Stimulated activated naive CD4-positive, alpha-beta T cell (primary cell): ENCODE data around the gene GADD45B.

Source experiments
- DNase-seq, 6 experiments: peaks; one replicate each; lab custom pipeline; 2025; lab: John Stamatoyannopoulos, UW

Gene GADD45B, protein sequence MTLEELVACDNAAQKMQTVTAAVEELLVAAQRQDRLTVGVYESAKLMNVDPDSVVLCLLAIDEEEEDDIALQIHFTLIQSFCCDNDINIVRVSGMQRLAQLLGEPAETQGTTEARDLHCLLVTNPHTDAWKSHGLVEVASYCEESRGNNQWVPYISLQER

DNA sequence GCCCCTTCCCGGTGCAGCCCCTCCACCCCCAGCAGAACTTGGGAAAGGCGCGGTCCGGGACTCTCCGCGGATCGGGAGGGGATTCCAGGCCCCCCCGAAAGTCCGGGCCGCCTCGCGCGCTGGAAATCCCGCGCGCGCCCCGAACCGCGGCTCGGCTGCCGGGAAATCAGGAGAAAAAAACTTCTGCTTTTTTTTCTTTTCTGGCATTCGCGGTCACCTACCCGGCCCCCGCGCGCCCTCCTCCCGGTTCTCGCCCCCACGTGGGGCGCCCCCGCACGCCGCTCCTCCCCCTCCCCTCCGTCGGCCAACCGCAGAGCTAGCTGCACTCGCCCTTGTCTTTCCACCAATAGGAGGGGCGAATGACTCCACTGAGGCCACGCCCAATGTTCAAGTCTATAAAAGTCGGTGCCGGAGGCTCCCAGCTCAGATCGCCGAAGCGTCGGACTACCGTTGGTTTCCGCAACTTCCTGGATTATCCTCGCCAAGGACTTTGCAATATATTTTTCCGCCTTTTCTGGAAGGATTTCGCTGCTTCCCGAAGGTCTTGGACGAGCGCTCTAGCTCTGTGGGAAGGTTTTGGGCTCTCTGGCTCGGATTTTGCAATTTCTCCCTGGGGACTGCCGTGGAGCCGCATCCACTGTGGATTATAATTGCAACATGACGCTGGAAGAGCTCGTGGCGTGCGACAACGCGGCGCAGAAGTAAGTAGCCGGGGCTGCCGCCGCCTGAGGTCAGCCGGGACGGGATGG is at the start of gene GADD45B:
GADD45B (plus strand) TSS at position 426 of the 749 bp plus-strand sequence; CDS start at position 658, 232 bp downstream.
- DNase-seq: peak; percentile 94 to 98 (median 96)

DNA sequence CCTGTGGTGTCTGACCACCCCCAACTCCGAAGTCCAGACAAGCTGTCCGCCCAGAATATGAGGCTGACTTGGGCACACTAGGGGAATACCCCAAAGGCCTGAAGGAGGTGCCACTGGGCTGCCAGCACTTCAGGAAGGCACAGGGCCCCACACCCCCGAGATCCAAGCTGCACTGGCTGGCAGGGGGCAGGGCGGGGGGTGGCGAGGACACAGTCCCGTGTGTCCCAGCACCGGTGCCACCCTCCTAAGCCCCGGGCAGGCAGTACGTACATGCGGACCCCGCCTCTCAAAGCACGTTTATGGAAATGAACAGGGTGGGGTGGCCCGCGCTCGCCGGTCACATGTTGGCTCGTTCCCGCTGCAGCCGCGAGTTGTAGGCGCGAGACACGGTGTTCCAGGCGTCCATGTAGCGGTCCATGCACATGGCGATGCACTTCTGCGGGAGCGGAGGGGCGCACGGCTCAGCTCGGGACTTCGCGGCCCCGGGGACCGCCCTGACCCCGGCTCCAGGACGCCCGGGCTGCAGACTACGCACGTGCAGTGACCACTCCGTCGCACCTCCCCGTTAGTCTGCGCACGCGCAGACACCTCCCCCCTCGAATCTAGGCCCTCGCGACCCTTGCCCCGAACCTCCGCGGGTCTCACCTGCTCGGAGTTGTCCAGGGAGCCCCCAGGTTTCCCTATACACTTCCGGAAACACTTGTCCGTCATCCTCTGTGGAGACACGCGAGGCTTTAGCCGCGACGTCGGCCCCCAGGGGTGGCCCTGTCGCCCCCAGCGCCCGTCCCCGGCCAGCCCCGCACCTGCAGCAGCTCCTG is 49.1 kb upstream of the GADD45B start:
- peak in 3 of 6 experiments; percentile 14 to 46 (median 37) for DNase-seq

DNA sequence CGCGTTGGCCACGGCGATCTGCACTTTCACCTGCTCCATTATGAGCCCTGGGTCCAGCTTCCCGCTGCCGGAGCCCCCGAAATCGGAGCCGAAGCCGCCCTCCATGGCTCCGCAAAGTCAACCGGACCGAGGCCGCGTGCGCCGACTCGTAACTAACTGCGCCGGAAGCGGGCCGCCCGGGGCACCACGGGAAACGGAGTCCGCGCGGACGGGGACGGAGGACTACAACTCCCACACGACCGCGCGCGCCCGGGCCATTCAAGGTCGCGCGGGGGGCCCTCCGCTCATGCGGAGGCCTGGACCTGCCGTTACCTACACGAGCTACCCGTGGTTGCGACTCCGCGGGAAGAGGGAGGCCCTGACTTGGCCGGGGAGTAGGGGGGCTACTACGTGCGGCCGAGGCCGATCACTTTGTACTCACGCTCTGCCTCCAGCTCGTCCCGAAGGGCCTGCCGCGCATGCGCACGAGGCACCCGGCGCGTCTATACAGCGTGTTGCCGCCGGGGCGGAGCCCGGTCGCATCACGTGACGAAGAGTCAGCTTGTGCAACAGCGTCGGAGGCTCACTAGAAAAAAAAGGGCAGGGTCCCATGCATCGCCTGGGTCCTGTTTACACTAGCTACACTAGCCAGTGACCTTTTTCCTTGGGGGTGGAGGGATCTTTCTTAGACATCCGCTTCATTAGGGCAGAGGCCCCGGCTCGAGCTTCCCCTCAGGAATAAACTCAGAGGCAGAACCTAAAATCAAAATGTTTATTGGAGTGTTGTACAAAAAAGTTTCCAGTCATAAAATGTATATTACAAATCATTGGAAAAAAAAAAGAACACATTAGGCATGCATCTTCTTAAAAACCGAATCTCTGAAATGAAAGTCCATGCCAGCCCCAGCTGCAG is 48.3 kb upstream of the GADD45B start, which contains the start of gene TIMM13:
TIMM13 (minus strand) TSS at position 158 of the 892 bp plus-strand sequence; CDS start at position 105, 53 bp downstream.
- DNase-seq: peak; percentile 93 to 100 (median 98)

DNA sequence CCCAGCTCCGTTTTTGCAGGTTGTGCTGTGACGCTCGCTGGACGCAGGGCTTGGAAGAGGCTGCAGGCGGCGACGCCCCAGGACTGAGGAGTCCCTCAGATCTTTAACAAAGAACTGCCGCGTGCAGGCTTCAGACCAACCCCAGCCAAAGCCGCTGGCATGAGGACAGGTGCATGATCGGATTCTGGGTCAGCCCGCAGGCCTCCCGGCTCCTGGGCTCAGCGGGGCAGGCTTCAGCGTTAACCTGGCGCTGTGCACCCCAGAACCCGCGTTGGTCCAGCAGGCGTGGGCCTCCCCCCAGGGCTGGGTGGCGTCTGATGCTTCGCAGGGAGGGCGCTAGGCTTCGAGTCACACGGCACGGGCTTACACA is 47.6 kb upstream of the GADD45B start:
- DNase-seq: no peak

DNA sequence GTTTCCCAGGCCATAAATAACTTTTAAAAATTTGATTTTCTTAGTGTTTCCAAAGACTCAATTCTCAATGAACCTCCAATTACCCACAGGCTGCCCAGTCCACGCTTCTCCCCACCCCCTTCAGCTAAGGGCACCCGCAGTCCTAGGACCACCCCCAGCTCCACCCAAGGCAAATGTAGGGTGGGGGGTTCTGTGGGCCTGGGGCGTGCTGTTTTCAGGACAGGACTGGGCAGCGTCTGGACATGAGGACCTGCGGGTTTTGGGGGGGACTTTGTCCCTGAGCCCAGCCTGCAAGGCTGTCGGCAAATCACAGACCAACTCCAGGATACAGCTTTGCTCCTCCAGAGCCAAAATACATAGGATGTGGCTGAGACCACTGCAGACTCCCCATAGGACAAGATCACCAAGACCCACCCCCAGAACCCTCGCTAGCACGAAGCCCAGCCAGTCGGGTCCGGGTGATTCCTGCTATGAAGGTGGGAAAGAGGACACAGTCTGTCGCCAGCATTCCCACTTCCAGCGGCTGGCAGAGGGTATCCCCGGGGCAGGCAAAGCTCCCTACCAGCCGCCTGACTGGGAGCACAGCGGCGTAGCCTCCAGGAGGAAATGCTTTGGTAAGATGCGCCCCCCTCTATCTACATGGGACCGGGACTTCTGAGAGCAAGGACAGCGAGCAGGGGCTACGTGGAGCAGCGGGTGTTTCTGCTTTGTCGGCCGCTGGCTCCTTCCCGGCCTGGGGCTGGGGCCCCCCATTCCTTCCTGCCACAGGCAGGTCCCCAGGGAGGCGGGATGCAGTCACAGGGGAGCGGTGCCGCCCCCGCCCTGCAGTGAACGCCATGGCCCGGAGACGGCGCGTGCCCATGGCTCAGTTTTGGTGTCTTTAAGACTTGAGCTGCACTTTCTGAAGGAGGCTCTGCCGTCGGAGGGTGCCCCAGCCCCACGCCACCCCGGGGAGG is 46.9 kb upstream of the GADD45B start:
- DNase-seq: no peak

DNA sequence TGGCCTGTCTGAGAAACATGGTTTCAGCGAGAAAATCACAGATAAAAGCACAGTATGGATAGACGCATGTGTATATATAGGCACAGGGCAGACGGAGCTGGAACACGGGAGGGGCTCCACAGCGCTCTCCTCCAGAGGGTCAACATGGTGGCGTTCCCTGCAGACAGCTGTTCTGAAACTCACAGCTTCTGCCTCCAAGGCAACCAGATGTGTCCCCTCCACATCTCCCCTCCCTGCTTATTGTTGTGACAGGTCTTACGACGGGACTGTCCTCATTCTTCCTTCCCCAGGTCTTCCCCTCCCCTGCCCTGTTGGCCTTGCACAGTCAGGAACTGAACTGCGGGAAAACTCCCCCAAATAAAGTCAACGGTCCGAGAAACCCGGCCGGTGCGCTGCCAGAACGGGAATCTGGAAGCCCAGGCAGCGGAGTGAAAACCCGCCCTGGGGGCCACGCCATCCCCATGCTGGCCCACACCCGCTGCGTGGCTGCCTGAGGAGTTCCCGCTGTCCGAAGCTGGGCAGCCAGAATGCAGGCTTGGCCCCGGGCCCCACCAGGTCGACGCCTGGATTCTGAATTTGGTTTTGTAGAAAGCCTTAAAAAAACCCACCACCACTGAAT is 45.9 kb upstream of the GADD45B start:
- no peak for DNase-seq

DNA sequence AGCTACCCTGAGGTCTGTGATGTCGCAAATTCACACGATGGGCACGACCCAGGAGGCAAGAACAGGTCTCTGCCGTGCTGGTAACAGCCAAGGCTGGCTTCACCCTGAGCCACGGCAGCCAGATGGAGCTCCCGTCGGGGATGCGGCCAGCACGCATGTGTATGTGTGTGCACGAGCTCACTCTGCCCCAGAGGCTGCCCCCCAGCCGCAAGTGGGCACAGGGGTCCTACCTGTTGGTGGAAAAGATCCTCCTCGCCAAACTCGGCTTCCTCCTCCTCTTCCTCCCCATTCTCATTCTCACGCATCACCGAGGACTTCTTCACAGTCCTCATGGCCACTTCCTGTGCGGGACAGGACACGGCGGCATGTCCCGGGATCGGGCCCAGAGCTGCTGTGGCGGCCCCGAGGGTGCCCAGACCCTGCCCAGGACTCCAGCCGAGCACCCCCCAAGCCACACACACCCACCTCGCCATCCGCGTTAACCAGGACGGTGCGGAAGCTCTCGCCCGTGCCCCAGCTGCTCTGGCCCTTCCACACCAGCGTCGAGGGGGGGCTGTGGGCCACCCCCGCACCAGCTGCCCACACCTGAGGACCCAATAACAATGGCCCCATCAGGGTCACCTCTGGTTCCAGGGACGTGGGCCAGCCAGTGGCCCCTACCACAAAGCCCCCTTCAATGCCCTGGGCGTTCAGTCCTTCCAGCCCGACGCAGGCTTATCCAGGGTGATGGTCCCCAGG is 44.4 kb upstream of the GADD45B start:
- DNase-seq: no peak

DNA sequence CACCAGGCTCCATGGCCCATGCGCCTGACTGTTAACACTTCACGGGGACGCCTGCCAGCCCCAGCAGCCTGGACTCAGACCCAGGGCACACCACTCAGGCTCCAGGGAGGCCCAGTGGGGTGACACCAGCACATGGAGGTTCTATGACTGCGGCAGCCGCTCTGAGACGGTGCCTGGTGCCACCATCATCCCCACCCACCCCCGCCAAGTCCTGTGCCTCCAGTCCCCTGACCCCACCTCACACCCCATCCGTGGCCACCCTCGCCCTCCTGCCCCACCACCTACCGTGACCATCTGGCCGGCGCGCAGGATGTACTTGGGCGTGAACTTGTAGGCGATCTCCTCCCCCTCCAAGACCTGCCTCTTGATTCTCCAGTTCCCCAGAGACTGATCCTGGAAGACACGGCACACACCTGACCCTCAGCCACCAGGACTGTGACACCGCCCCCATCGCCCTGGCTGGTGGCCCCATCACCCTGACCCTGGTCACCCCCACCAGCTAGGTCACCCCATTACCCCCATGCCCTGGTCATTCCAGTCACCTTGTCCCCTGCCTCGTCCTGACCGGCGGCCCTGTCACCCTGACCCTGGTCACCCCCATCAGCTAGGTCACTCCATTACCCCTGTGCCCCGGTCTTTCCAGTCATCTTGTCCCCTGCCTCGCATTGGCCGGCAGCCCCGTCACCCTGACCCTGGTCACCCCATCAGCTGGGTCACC is 43.6 kb upstream of the GADD45B start:
- DNase-seq: no peak

DNA sequence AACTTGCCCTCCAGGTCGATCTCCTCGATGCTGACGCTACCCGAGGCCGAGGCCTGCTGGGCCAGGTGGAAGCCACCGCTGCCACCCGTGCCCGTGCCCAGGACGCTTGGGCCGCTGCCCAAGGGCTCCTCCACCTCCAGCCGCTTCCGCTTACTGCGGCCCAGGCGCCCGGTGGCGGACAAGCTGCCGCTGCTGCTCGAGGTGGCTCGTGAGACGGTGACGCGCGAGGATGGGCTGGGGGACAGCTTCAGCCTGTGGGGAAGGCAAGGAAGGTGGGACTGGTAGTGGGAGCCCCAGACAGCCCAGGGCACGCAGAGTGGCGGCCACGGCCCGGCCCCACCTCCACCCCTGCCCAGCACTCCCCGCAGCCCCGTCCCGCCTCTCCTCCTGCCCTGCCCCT is 42.1 kb upstream of the GADD45B start:
- DNase-seq: no peak

DNA sequence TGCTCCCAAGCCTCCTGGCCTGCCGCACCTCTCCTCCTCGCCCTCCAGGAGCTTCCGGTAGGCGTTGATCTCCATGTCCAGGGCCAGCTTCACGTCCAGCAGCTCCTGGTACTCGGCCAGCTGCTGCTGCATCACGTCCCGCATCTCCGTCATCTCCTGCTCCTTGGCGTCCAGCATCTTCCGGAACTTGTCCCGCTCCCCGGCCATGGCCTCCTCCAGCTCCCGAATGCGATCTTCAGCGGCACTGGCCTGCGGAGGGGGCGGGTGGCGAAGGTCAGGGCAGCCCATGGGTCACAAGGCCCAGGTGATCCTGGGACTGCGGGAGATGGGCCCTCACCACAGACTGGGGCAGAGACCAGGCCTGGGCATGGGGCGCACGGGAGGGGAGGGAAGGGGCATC is 41.7 kb upstream of the GADD45B start:
- DNase-seq: no peak

DNA sequence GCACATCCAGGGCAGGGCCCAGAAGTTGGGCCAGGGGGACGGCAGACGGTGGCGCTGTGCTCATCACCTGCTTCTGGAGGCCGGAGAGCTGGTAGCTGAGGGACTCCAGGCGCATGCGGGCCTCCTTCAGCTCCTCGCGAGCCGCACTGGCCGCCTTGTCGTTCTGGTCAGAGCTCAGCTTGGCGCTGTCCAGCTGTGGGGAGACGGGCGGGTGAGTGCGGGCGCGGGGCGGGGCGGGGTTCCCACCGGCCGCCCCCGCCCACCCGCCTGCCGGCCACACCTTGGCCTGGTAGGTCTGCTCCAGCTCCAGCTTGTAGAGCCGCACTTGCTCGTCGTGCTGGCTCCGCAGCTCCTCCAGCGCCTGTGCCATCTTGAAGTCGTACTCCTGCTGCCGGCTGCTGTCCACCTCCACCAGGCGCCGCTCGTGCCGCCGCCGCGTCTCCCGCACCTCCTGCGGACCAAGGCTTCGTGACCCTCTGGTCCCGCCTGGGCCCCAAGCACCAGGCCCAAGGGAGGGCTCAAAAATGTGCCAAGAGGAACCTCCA is 41.1 kb upstream of the GADD45B start:
- DNase-seq: no peak

DNA sequence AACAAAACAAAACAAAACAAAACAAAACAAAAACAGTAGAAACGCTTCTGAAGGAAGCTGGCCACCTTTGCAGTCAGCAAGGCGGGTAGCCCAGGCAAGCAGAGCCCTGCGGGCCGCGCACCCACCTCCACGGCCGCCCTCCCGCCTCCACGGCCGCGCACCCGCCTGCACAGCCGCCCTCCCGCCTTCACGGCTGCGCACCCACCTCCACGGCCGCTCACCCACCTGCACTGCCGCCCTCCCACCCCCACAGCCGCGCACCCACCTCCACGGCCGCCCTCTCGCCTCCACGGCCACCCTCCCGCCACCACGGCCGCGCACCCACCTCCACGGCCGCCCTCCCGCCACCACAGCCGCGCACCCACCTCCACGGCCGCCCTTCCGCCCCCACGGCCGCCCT is 39.5 kb upstream of the GADD45B start:
- DNase-seq: no peak

DNA sequence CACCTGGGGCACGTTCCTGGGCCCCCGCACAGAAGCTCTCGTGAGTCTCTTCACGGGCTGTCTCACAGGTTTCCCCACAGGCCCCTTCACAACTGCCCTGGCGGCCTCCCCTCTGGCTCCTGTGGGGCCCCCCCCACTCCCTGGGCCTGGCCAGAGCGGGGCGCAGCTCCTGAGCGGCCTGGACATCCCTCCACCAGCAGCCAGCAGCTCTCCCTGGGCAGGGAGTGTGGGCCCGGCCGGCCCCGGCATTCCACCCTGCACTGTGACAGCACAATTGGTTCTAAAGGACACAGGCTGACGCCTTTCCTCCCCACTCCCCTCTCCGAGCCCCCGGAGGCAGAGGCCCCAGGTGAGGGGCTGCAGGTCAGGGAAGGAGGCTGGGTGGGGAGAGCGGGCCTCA is 39.0 kb upstream of the GADD45B start:
- DNase-seq: no peak

DNA sequence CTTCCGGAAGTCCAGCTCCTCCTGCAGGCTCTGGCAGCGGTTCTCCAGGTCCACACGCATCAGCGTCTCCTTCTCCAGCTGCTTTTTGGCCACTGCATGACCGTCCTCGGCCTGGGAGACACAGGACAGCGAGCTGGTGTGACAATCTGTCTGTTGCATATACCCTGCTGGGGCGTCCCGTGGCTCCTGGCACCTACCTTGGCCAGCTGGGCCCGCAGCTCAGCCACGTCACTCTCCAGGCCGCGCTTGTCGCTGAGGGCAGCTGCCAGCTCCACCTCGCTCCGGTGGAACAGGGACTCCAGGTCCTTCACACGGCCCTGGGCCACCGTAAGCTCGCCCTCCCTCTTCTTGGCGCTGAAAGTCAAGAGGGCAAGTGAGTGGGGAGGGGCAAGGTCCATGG is 37.7 kb upstream of the GADD45B start:
- DNase-seq: no peak

DNA sequence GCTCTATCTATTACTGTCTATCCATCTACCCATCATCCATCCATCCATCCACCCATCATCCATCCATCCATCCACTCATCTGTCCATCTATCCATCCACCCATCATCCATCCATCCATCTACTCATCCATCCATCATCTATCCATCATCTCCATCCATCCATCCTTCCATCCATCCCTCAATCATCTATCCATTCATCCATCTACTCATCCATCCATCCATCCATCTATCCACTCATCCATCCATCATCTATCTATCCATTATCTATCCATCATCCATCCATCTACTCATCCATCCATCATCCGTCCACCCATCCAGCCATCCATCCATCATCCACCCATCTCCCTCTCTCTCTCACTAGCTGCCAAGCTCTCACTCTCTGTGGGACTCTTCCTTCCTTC is 35.4 kb upstream of the GADD45B start:
- DNase-seq: no peak

DNA sequence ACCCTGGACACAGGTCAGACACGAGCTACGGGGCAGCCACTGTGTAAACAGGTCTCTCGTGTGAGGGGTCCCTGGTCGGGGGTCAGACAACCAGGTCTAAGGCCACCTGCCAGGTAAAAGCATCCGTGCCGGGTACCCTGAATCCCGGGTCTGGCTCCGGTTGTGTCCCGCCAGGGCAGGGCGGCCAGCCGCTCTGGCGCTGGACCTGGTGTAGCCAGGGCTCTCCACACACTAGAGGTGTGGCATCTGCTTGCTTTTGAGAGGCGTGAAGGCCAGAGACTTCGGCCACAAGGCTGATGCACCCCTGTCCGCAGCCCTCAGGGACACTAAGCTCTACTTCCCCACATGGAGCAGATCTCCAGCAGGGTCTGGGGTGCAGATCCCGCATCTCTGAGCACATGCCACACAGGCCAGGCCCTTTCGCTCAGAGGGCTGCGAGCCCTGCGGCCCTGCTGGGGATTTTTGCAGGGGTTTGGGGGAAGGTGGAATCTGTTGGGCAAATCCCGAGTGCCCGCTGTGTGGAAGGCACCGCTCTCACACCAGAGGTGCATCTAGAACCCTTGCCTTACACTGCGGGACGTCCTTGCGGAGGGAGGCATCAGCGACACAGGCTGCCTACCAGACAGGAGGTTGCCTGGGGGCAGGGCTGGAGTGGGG is 34.7 kb upstream of the GADD45B start:
- no peak for DNase-seq

DNA sequence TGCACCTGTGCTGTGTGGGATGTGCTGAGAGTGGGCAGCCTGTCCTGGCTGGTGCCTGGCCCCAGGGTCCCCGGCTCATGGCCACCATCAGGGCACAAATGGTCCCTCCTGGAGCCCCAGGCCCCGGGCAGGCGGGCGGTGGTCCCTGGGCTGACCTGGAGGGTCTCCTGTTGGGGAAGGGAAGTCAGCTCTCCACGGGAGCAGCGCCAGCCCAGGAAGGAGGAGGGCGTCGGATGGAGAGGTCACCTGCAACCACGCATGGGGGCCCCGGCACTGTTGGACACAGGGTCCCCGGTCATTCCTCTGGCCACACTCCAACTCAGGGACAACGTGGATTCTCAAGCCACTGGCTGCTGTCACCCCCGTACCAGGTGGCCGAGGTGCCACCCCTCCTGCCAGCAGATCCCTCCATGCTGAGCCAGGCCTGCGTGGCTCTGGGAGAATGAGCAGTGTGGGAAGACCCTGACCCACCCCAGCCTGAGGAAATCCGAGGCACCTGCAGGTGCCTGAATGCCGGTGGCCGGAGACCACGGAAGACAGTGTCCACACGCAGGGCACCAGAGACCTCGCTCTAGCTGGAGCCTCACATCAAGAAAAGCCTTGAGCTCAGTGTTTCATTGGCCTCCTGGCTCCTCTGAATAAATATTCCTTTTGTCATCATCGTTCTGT is 32.7 kb upstream of the GADD45B start:
- no peak for DNase-seq
